GM21526 (cell line): ENCODE data around the gene WDPCP.
A peak's percentile ranks its signal among the peaks of the same experiment; 100 is the strongest.
"Not testable (repeated sequence)": the region's sequence is repeated elsewhere in the genome, so short reads cannot be mapped to it uniquely, and the experiment has no call there.

Source experiments
- ATAC-seq: cut with Tn5 transposase; IDR thresholded peaks from one replicate; pipeline ENCODE4 v1.9.1; 2021; ENCODE audit warnings: moderate library complexity; ENCODE audit not compliant: unreplicated experiment, low FRiP score

Gene WDPCP

GRCh38 chr2:63588385-63589147, at the start of gene WDPCP, which contains the start of gene MDH1:
Gene WDPCP (minus strand): TSS chr2:63588477. CDS start chr2:63588271, 206 bp downstream.
Gene MDH1 (plus strand): TSS chr2:63588963. CDS start chr2:63589044, 81 bp downstream.
- peak; percentile 81 for ATAC-seq

- ATAC-seq, result no peak
Measured at GRCh38 chr2:63632382-63632781, 44.1 kb upstream of the WDPCP start.

- ATAC-seq, result no peak
Measured at GRCh38 chr2:63631501-63631900, 43.2 kb upstream of the WDPCP start.

- ATAC-seq, result no peak
Measured at GRCh38 chr2:63628403-63628942, 40.2 kb upstream of the WDPCP start.

GRCh38 chr2:63627866-63628265, 39.6 kb upstream of the WDPCP start:
- ATAC-seq, result no peak

GRCh38 chr2:63623763-63624162, 35.5 kb upstream of the WDPCP start:
- ATAC-seq, result not testable (repeated sequence)

GRCh38 chr2:63622751-63623150, 34.5 kb upstream of the WDPCP start:
- ATAC-seq, result no peak

- no peak for ATAC-seq
Measured at GRCh38 chr2:63619328-63619727, 31.1 kb upstream of the WDPCP start.

GRCh38 chr2:63617366-63617765, 29.1 kb upstream of the WDPCP start:
- no peak for ATAC-seq

- ATAC-seq, result no peak
Measured at GRCh38 chr2:63614983-63615945, 27.0 kb upstream of the WDPCP start.

GRCh38 chr2:63614448-63614968, 26.2 kb upstream of the WDPCP start:
- ATAC-seq, result no peak

- ATAC-seq, result no peak
Measured at GRCh38 chr2:63613391-63613901, 25.2 kb upstream of the WDPCP start.

GRCh38 chr2:63610525-63610924, 22.2 kb upstream of the WDPCP start:
- no peak for ATAC-seq

GRCh38 chr2:63608865-63609264, 20.6 kb upstream of the WDPCP start:
- not testable (repeated sequence) for ATAC-seq

GRCh38 chr2:63604666-63605065, 16.4 kb upstream of the WDPCP start:
- no peak for ATAC-seq

GRCh38 chr2:63600881-63601460, 12.7 kb upstream of the WDPCP start:
- no peak for ATAC-seq

GRCh38 chr2:63598981-63599380, 10.7 kb upstream of the WDPCP start:
- ATAC-seq, result no peak

GRCh38 chr2:63596401-63596883, 8.2 kb upstream of the WDPCP start:
- ATAC-seq, result no peak

- ATAC-seq, result no peak
Measured at GRCh38 chr2:63594660-63595059, 6.4 kb upstream of the WDPCP start.

- ATAC-seq, result no peak
Measured at GRCh38 chr2:63591566-63592175, 3.4 kb upstream of the WDPCP start.
